ENCODE measurements around the gene MCC. TPM values are rescaled to one million over a fixed set of nuclear protein-coding genes. Genes with fewer than 3 reads are reported as not detected.

Gene MCC
- total and polyA plus RNA-seq, 12 donors: 1.8 to 12.6 (median 8.9) TPM

DNA sequence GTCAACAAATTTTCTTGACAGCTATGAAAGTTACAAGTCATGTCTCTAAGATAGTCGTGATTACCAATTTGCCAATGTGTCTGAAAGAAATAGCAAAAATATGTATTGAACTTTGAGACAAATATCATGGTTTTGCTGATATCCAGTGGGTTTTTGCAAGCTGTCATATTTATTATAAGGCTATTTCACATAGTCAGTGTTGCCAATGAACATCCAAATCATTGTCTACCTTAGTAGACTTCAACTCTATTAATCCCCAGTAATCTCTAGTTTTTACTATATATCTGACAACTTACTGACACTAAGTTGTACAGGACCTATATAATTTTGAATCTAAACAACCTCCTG lies 256.6 kb downstream of the MCC start:
- no peaks in the 10 kb centered on the region for H3K27me3 ChIP-seq
- 65 to 81% (median 77%) methylated on average over 1 of the region's 1 CpG for WGBS, 4 donors
- no peak for DNase-seq
- H3K9me3 ChIP-seq (replicated peaks in 1 of 3): no peaks in the 10 kb centered on the region
- no peak overlapping the region for H3K4me3 ChIP-seq
- no peak for TF ChIP-seq POLR2A (IDR thresholded peaks at IDR 0.05)
- TF ChIP-seq, protein P1, sequence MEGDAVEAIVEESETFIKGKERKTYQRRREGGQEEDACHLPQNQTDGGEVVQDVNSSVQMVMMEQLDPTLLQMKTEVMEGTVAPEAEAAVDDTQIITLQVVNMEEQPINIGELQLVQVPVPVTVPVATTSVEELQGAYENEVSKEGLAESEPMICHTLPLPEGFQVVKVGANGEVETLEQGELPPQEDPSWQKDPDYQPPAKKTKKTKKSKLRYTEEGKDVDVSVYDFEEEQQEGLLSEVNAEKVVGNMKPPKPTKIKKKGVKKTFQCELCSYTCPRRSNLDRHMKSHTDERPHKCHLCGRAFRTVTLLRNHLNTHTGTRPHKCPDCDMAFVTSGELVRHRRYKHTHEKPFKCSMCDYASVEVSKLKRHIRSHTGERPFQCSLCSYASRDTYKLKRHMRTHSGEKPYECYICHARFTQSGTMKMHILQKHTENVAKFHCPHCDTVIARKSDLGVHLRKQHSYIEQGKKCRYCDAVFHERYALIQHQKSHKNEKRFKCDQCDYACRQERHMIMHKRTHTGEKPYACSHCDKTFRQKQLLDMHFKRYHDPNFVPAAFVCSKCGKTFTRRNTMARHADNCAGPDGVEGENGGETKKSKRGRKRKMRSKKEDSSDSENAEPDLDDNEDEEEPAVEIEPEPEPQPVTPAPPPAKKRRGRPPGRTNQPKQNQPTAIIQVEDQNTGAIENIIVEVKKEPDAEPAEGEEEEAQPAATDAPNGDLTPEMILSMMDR (IDR thresholded peaks at IDR 0.05): no peak
- intact Hi-C loops (cut with DNase I): no loop called here
- no peak overlapping the region for H3K27ac ChIP-seq
- peaks cover 0 to 15% of the 10 kb centered on the region in 2 donors for H3K4me1 ChIP-seq (replicated peaks in 1 of 2)
- H3K36me3 ChIP-seq (replicated peaks in 1 of 2): no peaks in the 10 kb centered on the region

DNA sequence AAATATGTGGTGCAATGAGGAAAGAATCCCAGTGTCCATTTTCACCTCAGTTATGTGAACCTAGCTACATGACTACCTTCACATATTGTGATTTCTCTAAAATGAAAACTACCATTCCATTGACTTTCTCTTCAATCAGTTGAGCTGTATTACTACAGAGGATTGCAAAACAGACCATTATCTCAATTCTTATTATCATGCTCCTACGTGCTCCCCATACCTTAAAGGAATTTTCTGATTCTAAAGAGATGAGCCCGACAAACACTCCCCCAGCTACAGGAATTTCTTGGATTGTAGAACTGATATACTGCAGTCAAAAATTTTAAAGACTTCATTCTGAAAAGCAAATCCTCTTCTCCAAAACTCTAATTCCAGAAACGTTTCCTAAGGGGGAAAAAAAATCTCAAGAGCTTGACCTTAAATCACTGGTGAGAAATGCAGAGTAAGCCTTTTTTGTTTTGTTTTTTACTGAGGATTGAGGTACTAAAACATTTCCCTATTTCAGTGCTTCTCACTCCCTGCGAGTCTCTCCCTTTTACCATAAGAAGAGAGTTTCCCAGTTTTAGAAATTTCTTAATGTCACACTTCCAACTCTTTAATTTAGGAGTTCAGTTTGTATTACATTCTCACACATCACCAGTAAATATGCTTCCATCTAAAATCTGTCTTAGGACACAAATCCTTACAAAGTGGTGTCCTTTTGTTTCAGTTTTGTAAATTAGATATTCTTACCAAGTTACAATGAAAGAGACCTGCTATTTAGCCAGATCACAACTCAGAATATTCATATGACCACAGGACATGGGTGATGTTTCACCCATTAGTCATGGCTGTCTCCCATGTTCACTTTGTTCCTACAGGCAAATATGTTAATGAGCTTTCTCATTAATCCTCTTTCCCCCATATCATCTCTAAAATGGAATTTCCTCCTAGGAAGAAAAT lies 257.3 kb downstream of the MCC start:
- no peaks in the 10 kb centered on the region for H3K36me3 ChIP-seq (replicated peaks in 1 of 2)
- H3K27me3 ChIP-seq: no peaks in the 10 kb centered on the region
- no peaks in the 10 kb centered on the region for H3K9me3 ChIP-seq (replicated peaks in 1 of 3)
- WGBS, 4 donors: 68 to 74% (median 70%) methylated on average over 4 of the region's 4 CpGs
- no peak for TF ChIP-seq POLR2A (IDR thresholded peaks at IDR 0.05)
- TF ChIP-seq, protein P1 (IDR thresholded peaks at IDR 0.05): no peak
- intact Hi-C loops (cut with DNase I): no loop called here
- H3K27ac ChIP-seq: no peak overlapping the region
- peaks cover 0 to 15% of the 10 kb centered on the region in 2 donors for H3K4me1 ChIP-seq (replicated peaks in 1 of 2)
- DNase-seq: no peak
- no peak overlapping the region for H3K4me3 ChIP-seq

DNA sequence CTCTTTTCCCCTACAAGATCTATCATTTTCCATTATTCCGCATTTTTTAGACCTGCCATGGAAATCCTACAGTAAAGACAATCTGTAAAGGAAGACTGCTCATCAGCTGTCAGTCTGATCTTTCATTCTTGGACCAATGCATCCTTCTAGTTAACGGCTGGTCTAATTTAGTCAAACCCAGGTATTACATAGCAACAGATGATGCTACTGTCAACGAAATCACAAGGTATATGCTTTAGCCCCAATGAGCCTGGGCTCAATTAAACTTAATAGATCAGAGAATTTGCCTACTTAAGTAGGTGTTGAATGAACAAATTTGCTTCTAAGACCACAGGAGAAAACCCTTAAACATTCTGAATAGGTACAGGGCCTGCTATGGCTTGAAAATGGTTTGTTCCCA lies 260.5 kb downstream of the MCC start:
- Histone ChIP-seq H3K27me3 (no peaks in the 10 kb centered on the region), H3K4me1 (replicated peaks in 1 of 2) (peaks cover 0 to 14% of the 10 kb centered on the region in 2 donors), H3K9me3 (replicated peaks in 1 of 3) (no peaks in the 10 kb centered on the region), H3K36me3 (replicated peaks in 1 of 2) (no peaks in the 10 kb centered on the region), H3K27ac (no peak overlapping the region), H3K4me3 (no peak overlapping the region)
- 60 to 80% (median 72%) methylated on average over 3 of the region's 3 CpGs for WGBS, 4 donors
- intact Hi-C loops (cut with DNase I): no loop called here
- TF ChIP-seq POLR2A (IDR thresholded peaks at IDR 0.05): no peak
- TF ChIP-seq, protein P1 (IDR thresholded peaks at IDR 0.05): no peak
- no peak for DNase-seq

DNA sequence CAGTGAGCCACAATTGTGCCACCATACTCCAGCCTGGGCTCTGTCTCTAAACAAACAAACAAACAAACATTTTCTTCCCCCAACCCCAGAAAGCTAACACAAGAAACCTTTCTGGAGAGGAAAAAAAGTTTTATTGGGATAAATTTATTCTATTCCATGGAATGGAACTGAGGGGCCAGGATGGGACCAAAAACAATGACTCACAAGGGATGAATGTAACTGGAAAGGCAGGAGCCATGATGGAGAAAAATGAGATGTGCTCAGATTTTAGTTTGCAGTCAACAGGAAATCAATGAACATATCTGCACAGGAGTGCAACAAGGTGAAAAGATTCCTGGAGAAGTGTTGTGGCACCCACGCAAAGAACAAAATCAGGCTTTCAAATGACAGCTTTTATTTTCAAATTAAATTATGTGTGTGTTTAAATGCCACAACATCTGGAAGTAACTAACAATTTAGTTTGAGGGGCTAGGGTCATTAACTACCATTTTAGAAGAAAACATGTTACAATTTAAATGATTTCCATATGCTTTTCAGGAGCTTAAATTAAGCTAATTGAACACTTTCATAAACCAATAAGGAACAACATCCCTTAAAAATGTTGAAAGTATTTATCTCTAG lies 262.0 kb downstream of the MCC start:
- Histone ChIP-seq H3K27ac (no peak overlapping the region), H3K36me3 (replicated peaks in 1 of 2) (no peaks in the 10 kb centered on the region), H3K4me3 (no peak overlapping the region), H3K4me1 (replicated peaks in 1 of 2) (peaks cover 0 to 2% of the 10 kb centered on the region in 2 donors), H3K27me3 (no peaks in the 10 kb centered on the region), H3K9me3 (replicated peaks in 1 of 3) (no peaks in the 10 kb centered on the region)
- WGBS, 4 donors: 90 to 97% (median 93%) methylated on average over 1 of the region's 1 CpG
- TF ChIP-seq, protein P1 (IDR thresholded peaks at IDR 0.05): no peak
- no peak for TF ChIP-seq POLR2A (IDR thresholded peaks at IDR 0.05)
- DNase-seq: no peak
- intact Hi-C loops (cut with DNase I): no loop called here
